ENCODE results near the gene PIK3C2G.

PIK3C2G gene

DNA sequence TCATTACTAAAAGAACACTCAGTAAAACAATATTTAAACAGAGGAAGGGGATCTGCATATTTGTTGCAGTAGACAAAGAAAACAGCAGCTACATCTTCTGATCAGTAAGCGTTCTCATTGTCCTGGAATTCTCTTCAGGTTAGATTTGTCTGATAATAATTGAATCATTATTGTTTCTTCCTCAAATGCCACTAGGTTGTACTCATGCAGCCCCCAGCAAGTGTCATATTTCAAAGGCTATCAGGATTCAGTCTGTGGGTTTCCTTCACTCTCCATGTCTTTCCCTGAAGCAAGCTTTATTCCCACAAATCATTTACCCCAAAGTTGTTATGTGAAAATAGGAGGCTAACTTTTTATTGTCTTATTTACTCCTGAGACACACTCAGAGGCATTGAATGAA, 14.7 kb downstream of the PIK3C2G start (continued):
- TF ChIP-seq, protein P1, sequence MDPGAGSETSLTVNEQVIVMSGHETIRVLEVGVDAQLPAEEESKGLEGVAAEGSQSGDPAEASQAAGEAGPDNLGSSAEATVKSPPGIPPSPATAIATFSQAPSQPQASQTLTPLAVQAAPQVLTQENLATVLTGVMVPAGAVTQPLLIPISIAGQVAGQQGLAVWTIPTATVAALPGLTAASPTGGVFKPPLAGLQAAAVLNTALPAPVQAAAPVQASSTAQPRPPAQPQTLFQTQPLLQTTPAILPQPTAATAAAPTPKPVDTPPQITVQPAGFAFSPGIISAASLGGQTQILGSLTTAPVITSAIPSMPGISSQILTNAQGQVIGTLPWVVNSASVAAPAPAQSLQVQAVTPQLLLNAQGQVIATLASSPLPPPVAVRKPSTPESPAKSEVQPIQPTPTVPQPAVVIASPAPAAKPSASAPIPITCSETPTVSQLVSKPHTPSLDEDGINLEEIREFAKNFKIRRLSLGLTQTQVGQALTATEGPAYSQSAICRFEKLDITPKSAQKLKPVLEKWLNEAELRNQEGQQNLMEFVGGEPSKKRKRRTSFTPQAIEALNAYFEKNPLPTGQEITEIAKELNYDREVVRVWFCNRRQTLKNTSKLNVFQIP (CRISPR knock-in tag; IDR thresholded peaks at IDR 0.05; ENCODE audit: borderline replicate concordance, low read depth), result no peak

DNA sequence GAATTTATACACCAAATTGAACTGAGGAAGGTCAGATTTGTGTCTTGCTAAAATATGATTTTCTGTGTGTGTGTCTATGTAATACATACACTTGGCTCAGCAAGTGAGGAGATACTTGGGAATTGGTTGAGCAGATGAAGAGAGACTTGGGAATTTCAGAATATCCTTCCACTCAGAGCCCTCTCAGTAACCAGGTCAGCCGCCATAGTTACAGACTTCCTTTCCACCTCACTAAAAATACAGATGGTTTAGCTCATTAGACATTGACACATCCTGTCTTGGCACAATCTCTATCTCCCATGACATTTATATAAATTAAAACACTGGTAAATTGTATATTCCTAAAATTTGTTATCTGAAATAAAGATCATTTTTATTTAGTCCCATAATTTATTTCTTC, 15.9 kb downstream of the PIK3C2G start:
- TF ChIP-seq ZFP3 (CRISPR knock-in tag; IDR thresholded peaks at IDR 0.05), result no peak
- TF ChIP-seq CSDC2 (CRISPR knock-in tag; IDR thresholded peaks at IDR 0.05), result no peak
- no peak for TF ChIP-seq OSR1 (CRISPR knock-in tag; IDR thresholded peaks at IDR 0.05)
- no peak for TF ChIP-seq RARB (CRISPR knock-in tag; IDR thresholded peaks at IDR 0.05)
- TF ChIP-seq PPARA (CRISPR knock-in tag; IDR thresholded peaks at IDR 0.05; ENCODE audit: borderline replicate concordance), result no peak
- no peak for TF ChIP-seq ZNF8 (CRISPR knock-in tag; IDR thresholded peaks at IDR 0.05)
- TF ChIP-seq TOX (CRISPR knock-in tag; IDR thresholded peaks at IDR 0.05; ENCODE audit: borderline replicate concordance), result no peak
- no peak for TF ChIP-seq ZNF565 (CRISPR knock-in tag; conservative IDR thresholded peaks at IDR 0.05; ENCODE audit: low read depth)
- TF ChIP-seq, protein P2, sequence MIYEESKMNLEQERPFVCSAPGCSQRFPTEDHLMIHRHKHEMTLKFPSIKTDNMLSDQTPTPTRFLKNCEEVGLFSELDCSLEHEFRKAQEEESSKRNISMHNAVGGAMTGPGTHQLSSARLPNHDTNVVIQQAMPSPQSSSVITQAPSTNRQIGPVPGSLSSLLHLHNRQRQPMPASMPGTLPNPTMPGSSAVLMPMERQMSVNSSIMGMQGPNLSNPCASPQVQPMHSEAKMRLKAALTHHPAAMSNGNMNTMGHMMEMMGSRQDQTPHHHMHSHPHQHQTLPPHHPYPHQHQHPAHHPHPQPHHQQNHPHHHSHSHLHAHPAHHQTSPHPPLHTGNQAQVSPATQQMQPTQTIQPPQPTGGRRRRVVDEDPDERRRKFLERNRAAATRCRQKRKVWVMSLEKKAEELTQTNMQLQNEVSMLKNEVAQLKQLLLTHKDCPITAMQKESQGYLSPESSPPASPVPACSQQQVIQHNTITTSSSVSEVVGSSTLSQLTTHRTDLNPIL (CRISPR knock-in tag; IDR thresholded peaks at IDR 0.05; ENCODE audit: low read depth), result no peak
- no peak for TF ChIP-seq ZFP30 (CRISPR knock-in tag; IDR thresholded peaks at IDR 0.05)
- no peak for TF ChIP-seq ZNF70 (CRISPR knock-in tag; IDR thresholded peaks at IDR 0.05)
- TF ChIP-seq, protein P3, sequence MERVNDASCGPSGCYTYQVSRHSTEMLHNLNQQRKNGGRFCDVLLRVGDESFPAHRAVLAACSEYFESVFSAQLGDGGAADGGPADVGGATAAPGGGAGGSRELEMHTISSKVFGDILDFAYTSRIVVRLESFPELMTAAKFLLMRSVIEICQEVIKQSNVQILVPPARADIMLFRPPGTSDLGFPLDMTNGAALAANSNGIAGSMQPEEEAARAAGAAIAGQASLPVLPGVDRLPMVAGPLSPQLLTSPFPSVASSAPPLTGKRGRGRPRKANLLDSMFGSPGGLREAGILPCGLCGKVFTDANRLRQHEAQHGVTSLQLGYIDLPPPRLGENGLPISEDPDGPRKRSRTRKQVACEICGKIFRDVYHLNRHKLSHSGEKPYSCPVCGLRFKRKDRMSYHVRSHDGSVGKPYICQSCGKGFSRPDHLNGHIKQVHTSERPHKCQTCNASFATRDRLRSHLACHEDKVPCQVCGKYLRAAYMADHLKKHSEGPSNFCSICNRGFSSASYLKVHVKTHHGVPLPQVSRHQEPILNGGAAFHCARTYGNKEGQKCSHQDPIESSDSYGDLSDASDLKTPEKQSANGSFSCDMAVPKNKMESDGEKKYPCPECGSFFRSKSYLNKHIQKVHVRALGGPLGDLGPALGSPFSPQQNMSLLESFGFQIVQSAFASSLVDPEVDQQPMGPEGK (CRISPR knock-in tag; IDR thresholded peaks at IDR 0.05; ENCODE audit: borderline replicate concordance), result no peak
- ATAC-seq, result no peak

DNA sequence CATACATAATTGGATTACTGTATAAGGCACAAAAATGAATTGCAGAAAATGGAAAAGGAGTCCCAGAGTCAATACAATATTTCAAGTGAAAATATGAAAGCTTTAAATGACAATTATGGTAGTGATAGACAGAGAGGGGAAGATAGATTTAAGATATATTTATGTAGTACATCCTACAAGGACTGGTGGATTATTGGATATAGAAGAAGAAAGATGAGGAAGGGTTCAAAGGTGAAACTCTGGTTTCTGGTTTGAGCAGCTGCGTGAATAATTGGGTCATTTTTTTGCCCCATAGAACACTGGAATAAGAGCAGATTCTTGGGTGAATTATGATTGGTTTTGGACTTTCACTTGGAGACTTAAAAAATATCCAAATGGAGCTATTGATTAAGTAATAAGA, 19.4 kb downstream of the PIK3C2G start:
- ATAC-seq, result no peak

More for the DNA sequence above, 19.4 kb downstream of the PIK3C2G start:
- no peak for TF ChIP-seq PPARA (CRISPR knock-in tag; IDR thresholded peaks at IDR 0.05; ENCODE audit: borderline replicate concordance)
- TF ChIP-seq SNAI2 (CRISPR knock-in tag; IDR thresholded peaks at IDR 0.05), result no peak
- TF ChIP-seq, protein P1 (CRISPR knock-in tag; IDR thresholded peaks at IDR 0.05; ENCODE audit: borderline replicate concordance, low read depth), result no peak
- TF ChIP-seq TCF4 (CRISPR knock-in tag; IDR thresholded peaks at IDR 0.05; ENCODE audit: borderline replicate concordance), result no peak
- TF ChIP-seq ZNF565 (CRISPR knock-in tag; conservative IDR thresholded peaks at IDR 0.05; ENCODE audit: low read depth), result no peak
- TF ChIP-seq ZFP3 (CRISPR knock-in tag; IDR thresholded peaks at IDR 0.05), result no peak
- TF ChIP-seq ZC3H10 (CRISPR knock-in tag; IDR thresholded peaks at IDR 0.05), result no peak
- no peak for TF ChIP-seq ZFP30 (CRISPR knock-in tag; IDR thresholded peaks at IDR 0.05)
- TF ChIP-seq RARB (CRISPR knock-in tag; IDR thresholded peaks at IDR 0.05), result no peak
- TF ChIP-seq, protein P3 (CRISPR knock-in tag; IDR thresholded peaks at IDR 0.05; ENCODE audit: borderline replicate concordance), result no peak
- no peak for TF ChIP-seq ARNTL (CRISPR knock-in tag; IDR thresholded peaks at IDR 0.05; ENCODE audit: borderline replicate concordance, low read depth)
- no peak for TF ChIP-seq CSDC2 (CRISPR knock-in tag; IDR thresholded peaks at IDR 0.05)
- TF ChIP-seq, protein P4, sequence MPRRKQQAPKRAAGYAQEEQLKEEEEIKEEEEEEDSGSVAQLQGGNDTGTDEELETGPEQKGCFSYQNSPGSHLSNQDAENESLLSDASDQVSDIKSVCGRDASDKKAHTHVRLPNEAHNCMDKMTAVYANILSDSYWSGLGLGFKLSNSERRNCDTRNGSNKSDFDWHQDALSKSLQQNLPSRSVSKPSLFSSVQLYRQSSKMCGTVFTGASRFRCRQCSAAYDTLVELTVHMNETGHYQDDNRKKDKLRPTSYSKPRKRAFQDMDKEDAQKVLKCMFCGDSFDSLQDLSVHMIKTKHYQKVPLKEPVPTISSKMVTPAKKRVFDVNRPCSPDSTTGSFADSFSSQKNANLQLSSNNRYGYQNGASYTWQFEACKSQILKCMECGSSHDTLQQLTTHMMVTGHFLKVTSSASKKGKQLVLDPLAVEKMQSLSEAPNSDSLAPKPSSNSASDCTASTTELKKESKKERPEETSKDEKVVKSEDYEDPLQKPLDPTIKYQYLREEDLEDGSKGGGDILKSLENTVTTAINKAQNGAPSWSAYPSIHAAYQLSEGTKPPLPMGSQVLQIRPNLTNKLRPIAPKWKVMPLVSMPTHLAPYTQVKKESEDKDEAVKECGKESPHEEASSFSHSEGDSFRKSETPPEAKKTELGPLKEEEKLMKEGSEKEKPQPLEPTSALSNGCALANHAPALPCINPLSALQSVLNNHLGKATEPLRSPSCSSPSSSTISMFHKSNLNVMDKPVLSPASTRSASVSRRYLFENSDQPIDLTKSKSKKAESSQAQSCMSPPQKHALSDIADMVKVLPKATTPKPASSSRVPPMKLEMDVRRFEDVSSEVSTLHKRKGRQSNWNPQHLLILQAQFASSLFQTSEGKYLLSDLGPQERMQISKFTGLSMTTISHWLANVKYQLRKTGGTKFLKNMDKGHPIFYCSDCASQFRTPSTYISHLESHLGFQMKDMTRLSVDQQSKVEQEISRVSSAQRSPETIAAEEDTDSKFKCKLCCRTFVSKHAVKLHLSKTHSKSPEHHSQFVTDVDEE (CRISPR knock-in tag; IDR thresholded peaks at IDR 0.05), result no peak
- TF ChIP-seq BACH2 (CRISPR knock-in tag; IDR thresholded peaks at IDR 0.05; ENCODE audit: borderline replicate concordance), result no peak
- no peak for TF ChIP-seq TOX (CRISPR knock-in tag; IDR thresholded peaks at IDR 0.05; ENCODE audit: borderline replicate concordance)
- no peak for TF ChIP-seq OSR1 (CRISPR knock-in tag; IDR thresholded peaks at IDR 0.05)
- no peak for TF ChIP-seq ZNF70 (CRISPR knock-in tag; IDR thresholded peaks at IDR 0.05)
- no peak for TF ChIP-seq ZNF8 (CRISPR knock-in tag; IDR thresholded peaks at IDR 0.05)
- TF ChIP-seq, protein P2 (CRISPR knock-in tag; IDR thresholded peaks at IDR 0.05; ENCODE audit: low read depth), result no peak

All from SK-N-SH treated with all-trans-retinoic acid at 6 μM for 48 hours (cell line).